ENCODE measurements around the gene AQP1.

Gene AQP1

DNA sequence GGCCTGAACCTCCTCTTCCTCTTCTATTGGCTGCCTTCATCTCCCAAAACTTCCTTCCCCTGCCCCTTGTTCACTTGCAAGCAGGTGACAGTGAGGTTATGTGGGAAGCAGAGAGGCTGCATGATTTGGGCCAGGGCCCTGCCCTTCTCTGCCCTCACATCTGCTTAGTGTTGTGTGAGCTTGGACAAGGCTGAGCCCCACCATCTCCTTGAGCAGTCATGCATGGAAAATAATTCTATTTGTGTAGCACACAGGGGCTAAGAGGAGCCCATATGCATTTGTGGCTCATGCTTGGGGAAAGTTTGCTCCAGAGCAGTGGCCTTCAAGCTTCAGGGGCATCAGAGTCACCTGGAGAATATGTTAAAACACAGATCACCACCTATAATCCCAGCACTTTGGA is 26.8 kb upstream of the AQP1 start:
- no peak for DNase-seq (ENCODE audit: low read depth in 2 of 2)

DNA sequence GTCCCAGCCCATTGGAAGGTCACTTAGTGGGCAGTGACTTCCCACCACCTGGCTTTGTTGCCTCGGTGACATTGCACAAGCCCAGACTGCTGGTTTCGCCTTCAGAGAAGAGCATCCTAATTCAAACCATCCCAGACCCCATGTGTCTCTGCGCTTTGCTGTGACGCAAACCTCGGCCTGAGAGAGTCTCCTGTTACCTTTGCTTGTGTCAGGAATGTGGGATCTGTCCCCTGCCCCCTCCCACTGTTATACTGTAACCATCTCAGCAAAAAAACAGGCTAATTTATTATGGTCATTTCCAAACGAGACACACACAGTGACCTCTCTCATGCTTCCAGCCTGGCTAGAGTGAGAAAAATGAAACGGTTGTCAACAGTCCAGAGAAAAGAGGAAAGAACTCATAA is 25.0 kb upstream of the AQP1 start:
- DNase-seq (ENCODE audit: low read depth in 2 of 2), result no peak

GRCh38 chr7:30887464-30887872 is 24.2 kb upstream of the AQP1 start:
- no peak for DNase-seq (ENCODE audit: low read depth in 2 of 2)

DNA sequence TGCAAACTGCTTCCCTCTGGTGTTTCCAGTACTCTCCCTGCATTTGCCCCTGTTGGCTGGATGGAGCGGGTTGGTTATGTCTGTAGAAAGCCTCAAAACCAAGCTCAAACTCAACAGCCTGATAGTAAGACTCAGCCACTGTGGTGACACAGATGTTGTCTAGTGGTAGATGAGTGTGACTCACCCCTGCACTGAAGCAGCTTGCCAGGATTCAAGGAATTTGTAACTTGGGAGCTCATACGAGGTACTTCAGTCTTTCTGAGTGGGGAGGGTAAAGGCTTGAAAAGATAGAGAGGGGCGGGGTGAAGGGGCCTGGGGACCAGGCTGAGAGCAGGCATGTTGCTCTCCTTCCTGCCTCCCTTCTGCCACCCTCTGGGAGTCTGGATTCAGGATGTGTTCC is 22.9 kb upstream of the AQP1 start:
- no peak for DNase-seq (ENCODE audit: low read depth in 2 of 2)

GRCh38 chr7:30890226-30890625 is 21.4 kb upstream of the AQP1 start:
- no peak for DNase-seq (ENCODE audit: low read depth in 2 of 2)

- no peak for DNase-seq (ENCODE audit: low read depth in 2 of 2)
Measured at GRCh38 chr7:30893357-30893756, 18.3 kb upstream of the AQP1 start.

DNA sequence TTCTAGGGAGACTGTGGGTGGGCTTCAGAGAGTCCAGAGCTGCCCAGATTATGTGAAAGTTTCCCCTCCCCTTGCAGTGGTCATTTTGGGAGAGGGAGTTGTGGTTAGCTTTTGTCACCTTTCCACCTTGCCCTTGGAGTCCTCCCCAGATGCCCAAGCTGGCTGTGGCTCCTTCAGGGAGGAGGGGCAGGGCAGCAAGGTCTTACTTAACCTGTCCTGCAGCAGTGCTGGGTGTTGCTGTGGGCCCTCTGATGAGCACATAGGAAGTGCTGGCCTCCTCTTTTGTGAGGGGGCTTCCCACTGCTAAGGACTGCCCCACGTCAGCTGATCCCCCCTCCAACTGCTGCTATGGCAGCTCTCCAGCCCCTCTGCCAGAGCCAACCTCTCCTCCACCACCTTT is 17.6 kb upstream of the AQP1 start:
- no peak for DNase-seq (ENCODE audit: low read depth in 2 of 2)

GRCh38 chr7:30894866-30895605 is 16.6 kb upstream of the AQP1 start:
- DNase-seq (ENCODE audit: low read depth in 2 of 2), result no peak

DNA sequence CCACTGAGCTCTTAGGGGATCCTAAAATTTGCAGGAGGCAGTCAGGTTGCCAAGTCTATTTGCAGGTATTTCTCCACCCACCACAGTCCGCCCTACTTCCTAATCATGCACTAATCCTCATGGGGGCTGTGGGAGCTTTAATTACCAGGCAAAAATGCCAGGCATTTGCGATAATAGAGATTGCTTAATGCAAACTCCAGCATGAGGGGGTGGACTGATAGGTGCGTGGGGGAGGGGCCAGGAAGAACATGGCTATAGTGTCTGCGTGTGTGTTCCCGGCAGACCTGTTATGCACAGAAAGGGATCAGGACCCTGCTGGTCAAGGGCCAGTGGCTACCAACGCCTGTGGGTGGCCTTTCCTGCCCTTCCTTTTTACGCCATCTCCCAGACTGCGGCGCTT is 15.6 kb upstream of the AQP1 start:
- no peak for DNase-seq (ENCODE audit: low read depth in 2 of 2)

DNA sequence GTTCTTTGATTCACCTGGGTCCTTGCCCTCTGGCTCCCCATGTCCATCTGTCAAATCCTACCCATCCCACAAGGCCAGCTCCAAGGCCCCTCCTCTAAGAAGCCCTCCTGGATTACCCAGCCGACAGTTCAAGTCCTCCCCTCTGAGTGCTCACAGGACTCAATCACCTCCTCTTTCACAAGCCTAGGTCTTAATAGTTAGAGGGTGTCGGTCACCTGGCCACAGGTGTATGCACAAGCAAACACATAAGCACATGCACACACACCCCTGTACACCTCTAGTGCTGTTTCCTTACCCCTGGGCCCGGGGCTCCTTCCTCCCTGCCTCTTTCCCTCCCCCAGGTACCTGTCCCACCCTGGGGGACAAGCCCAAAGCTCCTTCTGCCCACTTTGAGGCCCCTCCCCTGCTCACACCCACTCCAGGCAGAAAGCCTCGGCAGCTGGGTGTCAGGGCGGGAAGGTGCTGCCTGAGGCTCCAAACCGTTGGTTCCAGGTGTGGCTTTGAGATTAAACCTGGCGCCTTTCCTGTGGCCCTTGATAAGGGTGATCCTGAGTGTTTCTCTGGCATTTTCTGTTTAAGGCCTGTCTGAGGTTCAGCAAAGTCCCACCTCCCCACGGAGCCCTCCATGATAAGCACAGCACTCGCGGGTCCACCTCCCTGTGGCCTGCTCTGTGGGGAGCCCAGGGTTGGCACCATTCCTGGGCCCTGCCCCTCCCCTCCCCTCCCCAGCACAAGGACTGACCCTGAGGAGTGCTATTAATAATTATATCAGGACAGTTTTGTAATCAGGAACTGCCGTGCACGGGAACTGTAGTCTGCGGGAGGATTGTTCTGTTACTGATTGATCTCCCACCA is 14.6 kb upstream of the AQP1 start:
- DNase-seq (ENCODE audit: low read depth in 2 of 2), result no peak

DNA sequence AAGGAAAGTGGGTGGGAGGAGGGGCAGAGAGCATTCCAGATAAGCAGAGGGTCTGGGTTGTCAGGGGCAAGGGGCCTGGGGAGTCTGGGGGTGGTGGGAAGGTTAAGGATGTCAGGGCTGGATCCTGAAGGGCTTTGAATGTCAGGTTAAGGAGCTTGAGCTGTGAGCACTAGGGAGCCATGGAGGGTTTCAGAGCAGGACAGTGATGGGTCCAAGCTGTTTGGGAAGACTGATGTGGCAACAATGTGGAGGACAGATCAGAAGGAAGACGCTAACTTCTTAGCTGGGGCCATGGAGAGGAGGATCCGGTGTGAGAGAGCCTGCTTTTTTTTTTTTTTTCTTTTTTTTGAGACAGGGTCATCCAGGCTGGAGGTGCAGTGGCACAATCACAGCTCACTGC is 13.9 kb upstream of the AQP1 start:
- no peak for DNase-seq (ENCODE audit: low read depth in 2 of 2)

DNA sequence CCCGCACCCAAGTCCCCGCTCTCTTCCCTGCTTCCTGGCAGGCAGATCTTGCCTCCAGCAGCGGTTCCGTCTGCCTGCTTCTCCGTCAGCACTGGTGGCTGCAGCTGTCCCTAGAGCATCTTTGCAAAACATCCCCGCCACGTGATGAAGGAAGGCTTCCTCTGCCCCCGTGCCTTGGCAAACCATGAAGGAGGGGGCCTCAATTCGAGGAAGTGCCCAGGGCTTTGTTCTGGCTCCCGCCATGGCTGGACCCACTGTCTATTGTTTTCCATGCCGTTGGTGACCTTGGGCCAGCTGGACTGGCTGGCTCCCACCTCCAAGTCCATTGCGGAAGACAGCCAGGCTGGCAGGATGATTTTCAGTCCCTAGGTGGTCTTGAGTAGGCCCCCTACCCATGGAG is 13.2 kb upstream of the AQP1 start:
- no peak for DNase-seq (ENCODE audit: low read depth in 2 of 2)

GRCh38 chr7:30899066-30899465 is 12.6 kb upstream of the AQP1 start:
- DNase-seq (ENCODE audit: low read depth in 2 of 2), result no peak

DNA sequence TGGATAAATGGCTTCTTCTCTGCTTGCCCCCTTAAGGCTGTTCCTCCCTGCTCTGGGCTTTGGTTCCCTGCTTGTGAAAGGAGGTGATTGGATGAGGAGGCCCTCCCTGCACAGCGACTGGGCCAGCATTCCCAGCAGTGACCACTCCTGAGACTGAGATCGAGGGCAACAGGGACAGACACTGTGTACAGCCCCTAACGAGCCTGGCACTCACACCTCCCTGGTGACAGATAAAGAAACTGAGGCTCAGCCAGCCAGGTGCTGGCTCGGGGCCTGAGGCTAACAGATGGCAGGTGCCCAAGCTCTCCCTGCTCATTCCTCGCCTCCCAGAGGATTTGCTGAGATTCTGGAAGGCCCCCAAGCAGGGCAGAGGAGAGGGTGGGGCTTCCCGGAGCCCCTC is 12.0 kb upstream of the AQP1 start:
- DNase-seq (ENCODE audit: low read depth in 2 of 2), result no peak

- no peak for DNase-seq (ENCODE audit: low read depth in 2 of 2)
Measured at GRCh38 chr7:30900053-30900452, 11.6 kb upstream of the AQP1 start.

GRCh38 chr7:30900803-30901362 is 10.8 kb upstream of the AQP1 start:
- no peak for DNase-seq (ENCODE audit: low read depth in 2 of 2)

- no peak for DNase-seq (ENCODE audit: low read depth in 2 of 2)
Measured at GRCh38 chr7:30901856-30902255, 9.8 kb upstream of the AQP1 start.

- DNase-seq (ENCODE audit: low read depth in 2 of 2), result no peak
Measured at GRCh38 chr7:30902466-30902865, 9.2 kb upstream of the AQP1 start.

DNA sequence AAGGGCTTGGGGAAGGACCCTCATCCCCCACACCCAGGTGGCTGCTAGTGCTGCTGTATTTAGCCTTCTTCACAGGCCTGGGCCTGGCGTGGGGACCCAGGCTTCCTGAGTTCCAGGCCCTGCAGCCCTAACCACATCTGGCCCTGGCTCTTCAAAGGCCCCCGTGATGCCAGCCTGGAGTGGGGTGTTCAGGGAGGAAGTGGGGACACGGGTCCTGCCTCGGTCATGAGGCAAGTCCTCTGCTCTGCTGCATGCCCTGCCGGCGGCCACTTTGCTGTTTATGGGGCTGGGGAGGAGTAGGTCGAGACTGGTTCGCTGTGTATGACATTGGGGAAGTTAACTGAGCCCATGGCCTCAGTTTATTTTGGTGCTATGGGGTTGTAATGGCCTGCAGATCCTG is 8.5 kb upstream of the AQP1 start:
- no peak for DNase-seq (ENCODE audit: low read depth in 2 of 2)

DNA sequence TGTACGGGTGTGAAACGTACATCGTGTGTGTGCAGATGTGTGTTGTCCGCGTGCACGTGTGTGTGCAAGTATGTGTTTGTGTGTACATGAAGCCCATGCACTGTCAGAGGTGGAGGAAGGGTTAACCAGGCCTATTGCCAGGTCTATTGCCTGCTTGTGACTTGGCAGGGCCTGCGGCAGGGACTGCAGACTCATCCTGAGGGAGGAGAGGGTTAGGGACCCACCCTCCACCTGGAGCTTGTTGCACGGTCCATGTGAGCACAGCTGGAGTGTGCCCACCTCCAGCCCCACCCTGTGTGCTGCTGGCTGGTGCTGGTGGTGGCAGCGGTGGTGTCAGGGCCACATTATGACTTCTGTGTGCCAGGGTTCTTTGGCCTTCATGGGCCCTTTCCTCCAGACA is 7.1 kb upstream of the AQP1 start:
- DNase-seq (ENCODE audit: low read depth in 2 of 2), result no peak

- no peak for DNase-seq (ENCODE audit: low read depth in 2 of 2)
Measured at GRCh38 chr7:30905078-30906012, 6.3 kb upstream of the AQP1 start.

- no peak for DNase-seq (ENCODE audit: low read depth in 2 of 2)
Measured at GRCh38 chr7:30906014-30906413, 5.6 kb upstream of the AQP1 start.

All from stimulated activated CD8-positive, alpha-beta memory T cell treated with anti-CD3 and anti-CD28 coated beads, Interleukin-7, amount 100 ng/mL, for 4 hours (primary cell).